ENCODE results near the gene NTN4.

Gene NTN4

GRCh38 chr12:95721320-95721719 lies 69.2 kb downstream of the NTN4 start:
- Histone ChIP-seq H3K4me1 (peaks cover 9% of the 10 kb centered on the region; the same call in 1 of the 2 replicates), H3K9me3 (no peaks in the 10 kb centered on the region), H3K4me3 (ENCODE audit: low read depth, low read length) (no peak overlapping the region), H3K36me3 (no peaks in the 10 kb centered on the region), H3K27me3 (peaks cover 3% of the 10 kb centered on the region; the same call in 1 of the 2 replicates)
- TF ChIP-seq CTCF (IDR thresholded peaks at IDR 0.05; ENCODE audit: low read depth, low read length): peak; percentile 43
- no peak for DNase-seq

GRCh38 chr12:95720146-95720545 lies 70.4 kb downstream of the NTN4 start:
- DNase-seq: no peak
- Histone ChIP-seq H3K27me3 (peaks cover 2% of the 10 kb centered on the region; the same call in 1 of the 2 replicates), H3K9me3 (no peaks in the 10 kb centered on the region), H3K4me3 (ENCODE audit: low read depth, low read length) (no peak overlapping the region), H3K36me3 (no peaks in the 10 kb centered on the region), H3K4me1 (peaks cover 9% of the 10 kb centered on the region; the same call in 1 of the 2 replicates)
- TF ChIP-seq CTCF (IDR thresholded peaks at IDR 0.05; ENCODE audit: low read depth, low read length): no peak

GRCh38 chr12:95718772-95719171 lies 71.8 kb downstream of the NTN4 start:
- H3K27me3 ChIP-seq: no peaks in the 10 kb centered on the region
- no peaks in the 10 kb centered on the region for H3K36me3 ChIP-seq
- DNase-seq: no peak
- H3K9me3 ChIP-seq: no peaks in the 10 kb centered on the region
- H3K4me1 ChIP-seq: peaks cover 9% of the 10 kb centered on the region; the same call in 1 of the 2 replicates
- TF ChIP-seq CTCF (IDR thresholded peaks at IDR 0.05; ENCODE audit: low read depth, low read length): no peak
- H3K4me3 ChIP-seq (ENCODE audit: low read depth, low read length): no peak overlapping the region

GRCh38 chr12:95718006-95718431 lies 72.5 kb downstream of the NTN4 start:
- Histone ChIP-seq H3K9me3 (no peaks in the 10 kb centered on the region), H3K27me3 (no peaks in the 10 kb centered on the region), H3K36me3 (no peaks in the 10 kb centered on the region), H3K4me3 (ENCODE audit: low read depth, low read length) (no peak overlapping the region), H3K4me1 (peaks cover 9% of the 10 kb centered on the region; the same call in 1 of the 2 replicates)
- DNase-seq: no peak
- no peak for TF ChIP-seq CTCF (IDR thresholded peaks at IDR 0.05; ENCODE audit: low read depth, low read length)

- Histone ChIP-seq H3K9me3 (no peaks in the 10 kb centered on the region), H3K4me1 (peaks cover 9% of the 10 kb centered on the region; the same call in 1 of the 2 replicates), H3K27me3 (no peaks in the 10 kb centered on the region), H3K36me3 (no peaks in the 10 kb centered on the region), H3K4me3 (ENCODE audit: low read depth, low read length) (no peak overlapping the region)
- no peak for TF ChIP-seq CTCF (IDR thresholded peaks at IDR 0.05; ENCODE audit: low read depth, low read length)
- no peak for DNase-seq
Observed at GRCh38 chr12:95717316-95717928, 73.1 kb downstream of the NTN4 start.

- Histone ChIP-seq H3K36me3 (no peaks in the 10 kb centered on the region), H3K4me3 (ENCODE audit: low read depth, low read length) (no peak overlapping the region), H3K4me1 (peaks cover 9% of the 10 kb centered on the region; the same call in 1 of the 2 replicates), H3K9me3 (no peaks in the 10 kb centered on the region), H3K27me3 (no peaks in the 10 kb centered on the region)
- no peak for TF ChIP-seq CTCF (IDR thresholded peaks at IDR 0.05; ENCODE audit: low read depth, low read length)
- DNase-seq: no peak
Observed at GRCh38 chr12:95715177-95715576, 75.4 kb downstream of the NTN4 start.

Measured in BE2C (cell line).